OCI-LY1 (cell line): ENCODE measurements around the gene RIPOR2.

Experiments used
- H2AFZ ChIP-seq: fragments of 200-600 bp; sonication (generic), shearing (Covaris generic); 2 replicates; pipeline ENCODE4 v1.6.0; 2014; ENCODE audit warnings: antibody characterized with exemption, mild to moderate bottlenecking, low read length
- H3F3A ChIP-seq: fragments of 200-600 bp; sonication (generic), shearing (Covaris generic); 2 replicates; pipeline ENCODE4 v1.6.0; 2014; ENCODE audit warnings: mild to moderate bottlenecking, antibody characterized with exemption, low read length, moderate library complexity; ENCODE audit not compliant: insufficient read depth
- H3K27ac ChIP-seq: fragments of 200-600 bp; sonication (generic); 2 replicates; pipeline ENCODE4 v1.5.1; 2014; ENCODE audit warnings: low read length, mixed run types, mild to moderate bottlenecking, low read depth; ENCODE audit not compliant: poor library complexity, severe bottlenecking
- H3K27me3 ChIP-seq: fragments of 200-600 bp; sonication (generic); 2 replicates; pipeline ENCODE4 v1.6.0; 2014; ENCODE audit warnings: antibody characterized with exemption, mild to moderate bottlenecking, low read length, moderate library complexity; ENCODE audit not compliant: insufficient read depth
- H3K36me3 ChIP-seq: fragments of 200-600 bp; sonication (generic); 2 replicates; pipeline ENCODE4 v1.6.1; 2014; ENCODE audit warnings: mild to moderate bottlenecking, antibody characterized with exemption, low read length, moderate library complexity, mixed read lengths; ENCODE audit not compliant: insufficient read depth
- H3K4me1 ChIP-seq: fragments of 200-600 bp; sonication (generic); 2 replicates; pipeline ENCODE4 v1.5.1; 2014; ENCODE audit warnings: mild to moderate bottlenecking, low read length, moderate library complexity; ENCODE audit not compliant: insufficient read depth, severe bottlenecking
- H3K4me2 ChIP-seq: fragments of 200-600 bp; sonication (generic), shearing (Covaris generic); 2 replicates; pipeline ENCODE4 v1.6.1; 2014; ENCODE audit warnings: low read length
- H3K4me3 ChIP-seq: fragments of 200-600 bp; sonication (generic); 2 replicates; pipeline ENCODE4 v1.5.1; 2014; ENCODE audit warnings: low read length, low read depth, mild to moderate bottlenecking, mixed read lengths; ENCODE audit not compliant: poor library complexity, severe bottlenecking
- H3K79me2 ChIP-seq: fragments of 200-600 bp; shearing (Covaris generic); 2 replicates; pipeline ENCODE4 v1.6.1; 2016; ENCODE audit warnings: mixed run types, low read length, mixed read lengths; ENCODE audit not compliant: insufficient read depth
- H3K9ac ChIP-seq: fragments of 200-600 bp; sonication (generic), shearing (Covaris generic); 2 replicates; pipeline ENCODE4 v1.6.1; 2014; ENCODE audit warnings: mild to moderate bottlenecking, low read length, mixed read lengths
- H3K9me2 ChIP-seq: fragments of 200-600 bp; sonication (generic), shearing (Covaris generic); 2 replicates; pipeline ENCODE4 v1.6.1; 2014; ENCODE audit warnings: low read depth, mild to moderate bottlenecking, low read length, mixed read lengths
- H3K9me3 ChIP-seq: fragments of 200-600 bp; shearing (Covaris generic); 2 replicates; pipeline ENCODE4 v1.6.1; 2014; ENCODE audit warnings: low read length, mixed read lengths
- H4K20me1 ChIP-seq: fragments of 200-600 bp; sonication (generic), shearing (Covaris generic); 2 replicates; pipeline ENCODE4 v1.6.0; 2016; ENCODE audit warnings: mild to moderate bottlenecking, low read length; ENCODE audit not compliant: insufficient read depth
- CTCF ChIP-seq: fragments of 200-600 bp; sonication (generic), shearing (Covaris generic); IDR thresholded peaks from 2 replicates; pipeline ENCODE4 v1.5.1; 2017; ENCODE audit warnings: mild to moderate bottlenecking, antibody characterized with exemption, low read length, moderate library complexity, mixed read lengths
- EZH2 ChIP-seq: fragments of 200-600 bp; sonication (generic), shearing (Covaris generic); IDR thresholded peaks from 2 replicates; pipeline ENCODE4 v1.8.0; 2017; ENCODE audit warnings: borderline replicate concordance, mixed run types, mild to moderate bottlenecking, antibody characterized with exemption, low read length, moderate library complexity, mixed read lengths

Gene RIPOR2

GRCh38 chr6:24875534-24875901, 60.2 kb downstream of the RIPOR2 start:
- Histone ChIP-seq H2AFZ (no peak overlapping the region), H3K9me3 (peaks cover 8% of the 10 kb centered on the region; the same call in 1 of the 2 replicates), H3K4me2 (no peak overlapping the region), H3K4me3 (no peak overlapping the region), H3K27me3 (no peaks in the 10 kb centered on the region), H3K9me2 (no peaks in the 10 kb centered on the region), H3F3A (no peaks in the 10 kb centered on the region), H3K36me3 (peaks cover 68% of the 10 kb centered on the region), H3K27ac (no peak overlapping the region), H3K4me1 (no peaks in the 10 kb centered on the region), H4K20me1 (no peaks in the 10 kb centered on the region), H3K79me2 (no peaks in the 10 kb centered on the region), H3K9ac (no peak overlapping the region)
- TF ChIP-seq CTCF (no peak), EZH2 (no peak)

DNA sequence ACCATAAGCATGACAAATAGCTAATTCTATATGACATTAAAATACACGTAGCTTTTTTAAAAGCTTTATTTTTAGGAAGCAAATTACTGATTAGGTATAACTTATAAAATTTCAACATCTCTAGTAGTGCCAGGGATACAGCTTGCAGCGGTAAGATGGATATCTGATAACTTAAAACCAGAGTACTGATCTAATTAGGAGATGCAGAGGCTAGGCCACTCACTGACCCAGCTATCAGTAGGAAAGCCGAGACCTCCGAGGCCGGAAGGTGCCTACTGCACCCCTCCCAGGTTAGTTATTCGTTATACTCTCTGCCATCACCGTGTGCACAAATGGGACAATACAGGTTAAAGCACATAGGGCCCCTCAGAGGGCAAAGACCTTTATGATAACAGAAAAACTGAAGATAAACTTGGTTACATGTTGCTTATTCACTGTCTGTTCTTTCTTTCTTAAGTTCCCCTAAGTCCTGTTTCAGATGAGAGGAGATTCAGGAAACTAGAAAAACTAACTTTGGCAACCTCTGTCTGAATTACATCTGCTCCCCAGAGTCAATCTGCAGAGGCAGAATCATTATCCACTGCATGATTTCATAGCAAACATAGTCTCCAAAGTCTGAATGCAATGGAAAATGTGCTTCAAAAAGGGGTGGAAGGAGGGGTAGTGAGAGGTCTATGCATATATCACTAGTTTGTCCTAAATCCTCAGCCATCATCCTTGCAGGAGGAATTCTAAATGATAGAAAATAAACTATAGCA, 60.8 kb downstream of the RIPOR2 start:
- H3K27ac ChIP-seq, result no peak overlapping the region
- H3K27me3 ChIP-seq, result no peaks in the 10 kb centered on the region
- H3K4me2 ChIP-seq, result no peak overlapping the region
- peaks cover 8% of the 10 kb centered on the region; the same call in 1 of the 2 replicates for H3K9me3 ChIP-seq
- H3K36me3 ChIP-seq, result peaks cover 74% of the 10 kb centered on the region
- no peak for TF ChIP-seq CTCF
- no peak for TF ChIP-seq EZH2
- H3K79me2 ChIP-seq, result no peaks in the 10 kb centered on the region
- H4K20me1 ChIP-seq, result no peaks in the 10 kb centered on the region
- H3K4me3 ChIP-seq, result no peak overlapping the region
- no peaks in the 10 kb centered on the region for H3K4me1 ChIP-seq
- H3K9ac ChIP-seq, result no peak overlapping the region
- H3K9me2 ChIP-seq, result no peaks in the 10 kb centered on the region
- H3F3A ChIP-seq, result no peaks in the 10 kb centered on the region
- H2AFZ ChIP-seq, result no peak overlapping the region

- no peak overlapping the region for H3K9ac ChIP-seq
- H3K79me2 ChIP-seq, result no peaks in the 10 kb centered on the region
- H3K4me2 ChIP-seq, result no peak overlapping the region
- no peak for TF ChIP-seq CTCF
- TF ChIP-seq EZH2, result no peak
- no peaks in the 10 kb centered on the region for H3K27me3 ChIP-seq
- H3K36me3 ChIP-seq, result peaks cover 78% of the 10 kb centered on the region
- H3K4me1 ChIP-seq, result no peaks in the 10 kb centered on the region
- no peaks in the 10 kb centered on the region for H3K9me2 ChIP-seq
- H4K20me1 ChIP-seq, result no peaks in the 10 kb centered on the region
- no peaks in the 10 kb centered on the region for H3F3A ChIP-seq
- peaks cover 8% of the 10 kb centered on the region; the same call in 1 of the 2 replicates for H3K9me3 ChIP-seq
- H2AFZ ChIP-seq, result no peak overlapping the region
- no peak overlapping the region for H3K4me3 ChIP-seq
- H3K27ac ChIP-seq, result no peak overlapping the region
Measured at GRCh38 chr6:24874128-24874527, 61.6 kb downstream of the RIPOR2 start.
